Measurements from ENCODE around the gene GCGR. TPM values are rescaled to one million over a fixed set of nuclear protein-coding genes. Genes with fewer than 3 reads are reported as not detected.

The GCGR gene
- total and polyA plus RNA-seq, 2 of the 13 experiments (the other 11 are each of a cell fraction or from before 2014, with no cell fraction given): 0.04 to 0.13 TPM

DNA sequence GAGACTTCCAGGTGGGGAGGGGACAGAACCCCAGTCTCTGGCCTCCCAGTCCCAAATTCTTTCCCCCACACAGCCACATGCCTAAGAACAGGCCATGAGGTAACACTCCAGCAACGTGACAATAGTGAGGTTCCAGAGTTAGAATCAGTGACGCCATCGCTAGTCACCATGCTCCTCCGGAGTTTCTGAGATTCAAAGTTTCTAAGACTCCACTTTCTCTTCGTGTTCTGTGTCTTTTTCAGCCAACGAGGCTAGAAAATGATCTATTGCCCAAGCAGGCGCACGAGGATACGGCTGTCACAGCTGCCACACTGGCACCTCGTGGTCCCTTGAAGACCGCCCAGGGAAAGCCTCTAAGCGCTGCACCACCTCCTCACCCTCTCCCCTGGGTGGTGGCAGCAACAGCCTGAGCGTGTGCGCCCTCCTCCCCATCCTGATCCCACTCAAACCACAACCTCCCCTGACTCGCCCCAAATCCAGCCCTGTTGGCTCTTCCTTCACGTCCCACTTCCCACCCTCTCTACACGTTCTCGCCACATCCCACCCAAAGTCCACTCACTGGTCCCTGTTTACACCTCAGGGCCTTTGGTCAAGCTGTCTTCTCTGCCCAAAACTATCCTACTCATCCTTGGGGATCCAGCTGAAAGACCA is 28.1 kb downstream of the GCGR start (continued):
- TF ChIP-seq HES4 (CRISPR knock-in tag; IDR thresholded peaks at IDR 0.05; ENCODE audit: borderline replicate concordance) (no peak), ZNF430 (CRISPR knock-in tag; IDR thresholded peaks at IDR 0.05) (no peak), IRX3 (CRISPR knock-in tag; IDR thresholded peaks at IDR 0.05; ENCODE audit: borderline replicate concordance, low read depth) (no peak), GATA4 (IDR thresholded peaks at IDR 0.05; ENCODE audit: borderline replicate concordance, low read depth) (no peak), ZNF550 (CRISPR knock-in tag; IDR thresholded peaks at IDR 0.05; ENCODE audit: borderline replicate concordance) (0 out of 2 replicates have a peak, but pooled peaks have one; percentile 27), HMG20A (CRISPR knock-in tag; IDR thresholded peaks at IDR 0.05; ENCODE audit: borderline replicate concordance) (no peak), KMT2A (CRISPR knock-in tag; IDR thresholded peaks at IDR 0.05) (no peak), MIER3 (CRISPR knock-in tag; IDR thresholded peaks at IDR 0.05; ENCODE audit: borderline replicate concordance) (no peak), MAFG (CRISPR knock-in tag; IDR thresholded peaks at IDR 0.05) (no peak), ZBTB42 (CRISPR knock-in tag; IDR thresholded peaks at IDR 0.05) (no peak), ZNF282 (IDR thresholded peaks at IDR 0.05; ENCODE audit: partially characterized antibody) (no peak), SMC3 (IDR thresholded peaks at IDR 0.05; ENCODE audit: low read length) (no peak), FOXM1 (CRISPR knock-in tag; IDR thresholded peaks at IDR 0.05) (no peak), NFYB (CRISPR knock-in tag; IDR thresholded peaks at IDR 0.05) (no peak), ZNF10 (CRISPR knock-in tag; IDR thresholded peaks at IDR 0.05; ENCODE audit: borderline replicate concordance, low read depth) (0 out of 2 replicates have a peak, but pooled peaks have one; percentile 62), U2AF1 (optimal IDR thresholded peaks at IDR 0.05; ENCODE audit: low read depth, low read length) (no peak), ZNF451 (CRISPR knock-in tag; IDR thresholded peaks at IDR 0.05) (no peak), ZNF383 (CRISPR knock-in tag; IDR thresholded peaks at IDR 0.05; ENCODE audit: borderline replicate concordance) (no peak), BORCS8-MEF2B (CRISPR knock-in tag; IDR thresholded peaks at IDR 0.05) (no peak), KAT2B (IDR thresholded peaks at IDR 0.05; ENCODE audit: borderline replicate concordance, low read depth, low read length) (no peak), ZNF850 (CRISPR knock-in tag; conservative IDR thresholded peaks at IDR 0.05) (no peak)
- TF ChIP-seq, protein P1, sequence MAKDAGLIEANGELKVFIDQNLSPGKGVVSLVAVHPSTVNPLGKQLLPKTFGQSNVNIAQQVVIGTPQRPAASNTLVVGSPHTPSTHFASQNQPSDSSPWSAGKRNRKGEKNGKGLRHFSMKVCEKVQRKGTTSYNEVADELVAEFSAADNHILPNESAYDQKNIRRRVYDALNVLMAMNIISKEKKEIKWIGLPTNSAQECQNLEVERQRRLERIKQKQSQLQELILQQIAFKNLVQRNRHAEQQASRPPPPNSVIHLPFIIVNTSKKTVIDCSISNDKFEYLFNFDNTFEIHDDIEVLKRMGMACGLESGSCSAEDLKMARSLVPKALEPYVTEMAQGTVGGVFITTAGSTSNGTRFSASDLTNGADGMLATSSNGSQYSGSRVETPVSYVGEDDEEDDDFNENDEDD (CRISPR knock-in tag; IDR thresholded peaks at IDR 0.05; ENCODE audit: borderline replicate concordance): no peak; the same call in 1 of the 2 replicates
- TF ChIP-seq, protein P2, sequence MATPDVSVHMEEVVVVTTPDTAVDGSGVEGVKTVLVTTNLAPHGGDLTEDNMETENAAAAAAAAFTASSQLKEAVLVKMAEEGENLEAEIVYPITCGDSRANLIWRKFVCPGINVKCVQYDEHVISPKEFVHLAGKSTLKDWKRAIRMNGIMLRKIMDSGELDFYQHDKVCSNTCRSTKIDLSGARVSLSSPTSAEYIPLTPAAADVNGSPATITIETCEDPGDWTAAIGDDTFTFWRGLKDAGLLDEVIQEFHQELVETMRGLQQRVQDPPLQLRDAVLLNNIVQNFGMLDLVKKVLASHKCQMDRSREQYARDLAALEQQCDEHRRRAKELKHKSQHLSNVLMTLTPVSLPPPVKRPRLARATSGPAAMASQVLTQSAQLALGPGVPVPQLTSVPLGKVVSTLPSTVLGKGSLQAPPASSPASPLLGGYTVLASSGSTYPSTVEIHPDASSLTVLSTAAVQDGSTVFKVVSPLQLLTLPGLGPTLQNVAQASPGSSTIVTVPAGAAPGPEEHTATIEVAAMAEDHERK (CRISPR knock-in tag; IDR thresholded peaks at IDR 0.05; ENCODE audit: low read depth): no peak
- TF ChIP-seq, protein P3, sequence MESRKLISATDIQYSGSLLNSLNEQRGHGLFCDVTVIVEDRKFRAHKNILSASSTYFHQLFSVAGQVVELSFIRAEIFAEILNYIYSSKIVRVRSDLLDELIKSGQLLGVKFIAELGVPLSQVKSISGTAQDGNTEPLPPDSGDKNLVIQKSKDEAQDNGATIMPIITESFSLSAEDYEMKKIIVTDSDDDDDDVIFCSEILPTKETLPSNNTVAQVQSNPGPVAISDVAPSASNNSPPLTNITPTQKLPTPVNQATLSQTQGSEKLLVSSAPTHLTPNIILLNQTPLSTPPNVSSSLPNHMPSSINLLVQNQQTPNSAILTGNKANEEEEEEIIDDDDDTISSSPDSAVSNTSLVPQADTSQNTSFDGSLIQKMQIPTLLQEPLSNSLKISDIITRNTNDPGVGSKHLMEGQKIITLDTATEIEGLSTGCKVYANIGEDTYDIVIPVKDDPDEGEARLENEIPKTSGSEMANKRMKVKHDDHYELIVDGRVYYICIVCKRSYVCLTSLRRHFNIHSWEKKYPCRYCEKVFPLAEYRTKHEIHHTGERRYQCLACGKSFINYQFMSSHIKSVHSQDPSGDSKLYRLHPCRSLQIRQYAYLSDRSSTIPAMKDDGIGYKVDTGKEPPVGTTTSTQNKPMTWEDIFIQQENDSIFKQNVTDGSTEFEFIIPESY (CRISPR knock-in tag; IDR thresholded peaks at IDR 0.05): peak; percentile 31; the same call in 1 of the 2 replicates
- TF ChIP-seq, protein P4, sequence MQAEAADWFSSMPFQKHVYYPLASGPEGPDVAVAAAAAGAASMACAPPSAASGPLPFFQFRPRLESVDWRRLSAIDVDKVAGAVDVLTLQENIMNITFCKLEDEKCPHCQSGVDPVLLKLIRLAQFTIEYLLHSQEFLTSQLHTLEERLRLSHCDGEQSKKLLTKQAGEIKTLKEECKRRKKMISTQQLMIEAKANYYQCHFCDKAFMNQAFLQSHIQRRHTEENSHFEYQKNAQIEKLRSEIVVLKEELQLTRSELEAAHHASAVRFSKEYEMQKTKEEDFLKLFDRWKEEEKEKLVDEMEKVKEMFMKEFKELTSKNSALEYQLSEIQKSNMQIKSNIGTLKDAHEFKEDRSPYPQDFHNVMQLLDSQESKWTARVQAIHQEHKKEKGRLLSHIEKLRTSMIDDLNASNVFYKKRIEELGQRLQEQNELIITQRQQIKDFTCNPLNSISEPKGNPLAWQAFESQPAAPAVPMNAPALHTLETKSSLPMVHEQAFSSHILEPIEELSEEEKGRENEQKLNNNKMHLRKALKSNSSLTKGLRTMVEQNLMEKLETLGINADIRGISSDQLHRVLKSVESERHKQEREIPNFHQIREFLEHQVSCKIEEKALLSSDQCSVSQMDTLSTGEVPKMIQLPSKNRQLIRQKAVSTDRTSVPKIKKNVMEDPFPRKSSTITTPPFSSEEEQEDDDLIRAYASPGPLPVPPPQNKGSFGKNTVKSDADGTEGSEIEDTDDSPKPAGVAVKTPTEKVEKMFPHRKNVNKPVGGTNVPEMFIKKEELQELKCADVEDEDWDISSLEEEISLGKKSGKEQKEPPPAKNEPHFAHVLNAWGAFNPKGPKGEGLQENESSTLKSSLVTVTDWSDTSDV (CRISPR knock-in tag; IDR thresholded peaks at IDR 0.05): no peak

Measured in HepG2 (cell line).